ENCODE data around the gene C1QTNF12.

C1QTNF12 gene

DNA sequence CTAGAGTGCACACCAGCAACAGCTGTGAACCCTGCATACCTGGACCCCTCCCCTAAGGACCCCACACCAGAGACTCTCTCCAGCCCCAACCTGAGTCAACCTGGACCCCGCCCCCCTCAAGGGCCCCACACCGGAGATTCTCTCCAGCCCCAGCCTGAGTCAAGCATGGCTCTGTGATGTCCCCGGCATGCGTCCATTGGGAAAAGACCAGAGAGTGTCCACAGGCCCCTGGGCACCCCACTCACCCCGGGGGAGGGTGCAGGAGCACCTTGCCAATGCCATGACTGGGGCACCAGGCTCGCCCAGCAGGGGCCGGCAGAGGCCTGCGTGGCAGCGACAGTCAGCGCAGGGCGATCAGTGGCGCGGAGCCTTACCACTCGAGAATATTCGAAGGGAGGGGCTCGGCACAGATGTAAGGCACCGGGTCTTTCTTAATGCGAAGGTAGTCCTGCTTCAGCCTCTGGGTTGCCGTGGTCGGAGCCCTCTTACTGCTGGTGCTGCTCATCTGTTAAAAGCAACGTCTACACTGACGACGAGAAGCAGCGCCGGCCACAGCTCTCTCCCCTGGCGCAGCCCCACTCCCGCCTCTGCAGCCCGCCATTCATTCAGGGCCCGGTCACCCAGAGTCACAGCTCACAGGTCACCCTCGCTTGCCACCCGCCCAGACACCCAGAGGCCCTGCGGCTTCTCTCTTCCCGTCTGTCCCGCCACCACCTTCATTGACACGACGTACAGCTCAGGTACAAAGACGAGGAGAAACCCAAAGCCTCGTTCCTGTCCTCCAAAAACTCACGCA is 21.2 kb upstream of the C1QTNF12 start:
- Histone ChIP-seq H3K36me3 (ENCODE audit: low read depth) (peaks cover 71% of the 10 kb centered on the region), H3K9me3 (ENCODE audit: severe bottlenecking) (no peaks in the 10 kb centered on the region), H3K4me1 (ENCODE audit: insufficient read depth, poor library complexity, severe bottlenecking) (peaks cover 21% of the 10 kb centered on the region), H3K27me3 (ENCODE audit: insufficient read depth, poor library complexity, severe bottlenecking) (no peaks in the 10 kb centered on the region), H3K27ac (ENCODE audit: poor library complexity, severe bottlenecking) (no peak overlapping the region), H3K4me3 (ENCODE audit: severe bottlenecking) (no peak overlapping the region)
- ATAC-seq (ENCODE audit: low read depth) (no peak), DNase-seq (ENCODE audit: low spot score) (no peak)
- TF ChIP-seq, protein P1, sequence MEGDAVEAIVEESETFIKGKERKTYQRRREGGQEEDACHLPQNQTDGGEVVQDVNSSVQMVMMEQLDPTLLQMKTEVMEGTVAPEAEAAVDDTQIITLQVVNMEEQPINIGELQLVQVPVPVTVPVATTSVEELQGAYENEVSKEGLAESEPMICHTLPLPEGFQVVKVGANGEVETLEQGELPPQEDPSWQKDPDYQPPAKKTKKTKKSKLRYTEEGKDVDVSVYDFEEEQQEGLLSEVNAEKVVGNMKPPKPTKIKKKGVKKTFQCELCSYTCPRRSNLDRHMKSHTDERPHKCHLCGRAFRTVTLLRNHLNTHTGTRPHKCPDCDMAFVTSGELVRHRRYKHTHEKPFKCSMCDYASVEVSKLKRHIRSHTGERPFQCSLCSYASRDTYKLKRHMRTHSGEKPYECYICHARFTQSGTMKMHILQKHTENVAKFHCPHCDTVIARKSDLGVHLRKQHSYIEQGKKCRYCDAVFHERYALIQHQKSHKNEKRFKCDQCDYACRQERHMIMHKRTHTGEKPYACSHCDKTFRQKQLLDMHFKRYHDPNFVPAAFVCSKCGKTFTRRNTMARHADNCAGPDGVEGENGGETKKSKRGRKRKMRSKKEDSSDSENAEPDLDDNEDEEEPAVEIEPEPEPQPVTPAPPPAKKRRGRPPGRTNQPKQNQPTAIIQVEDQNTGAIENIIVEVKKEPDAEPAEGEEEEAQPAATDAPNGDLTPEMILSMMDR (IDR thresholded peaks at IDR 0.05; ENCODE audit: poor library complexity, severe bottlenecking) = no peak

DNA sequence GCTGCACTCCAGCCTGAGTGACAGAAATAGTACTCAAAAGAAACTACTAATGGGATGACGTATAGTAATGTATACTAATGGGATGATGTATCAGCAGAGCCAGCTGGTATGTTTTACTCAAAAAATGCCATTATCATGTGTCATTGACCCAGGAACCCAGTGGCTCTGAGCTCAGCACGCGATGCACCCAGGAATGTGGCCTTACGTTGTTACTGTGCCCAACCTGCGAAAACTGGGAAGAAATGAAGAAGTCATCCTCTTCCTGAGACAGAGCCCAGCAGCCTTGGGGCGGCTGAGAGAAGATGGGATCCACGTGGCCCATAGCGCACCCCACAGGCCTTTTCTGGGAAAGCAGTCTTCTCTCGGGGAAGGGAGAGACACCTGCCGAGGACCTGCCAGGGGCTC is 18.3 kb upstream of the C1QTNF12 start:
- Histone ChIP-seq H3K27ac (ENCODE audit: poor library complexity, severe bottlenecking) (peak overlapping the region; percentile 76), H3K9me3 (ENCODE audit: severe bottlenecking) (no peaks in the 10 kb centered on the region), H3K27me3 (ENCODE audit: insufficient read depth, poor library complexity, severe bottlenecking) (no peaks in the 10 kb centered on the region), H3K4me1 (ENCODE audit: insufficient read depth, poor library complexity, severe bottlenecking) (peaks cover 12% of the 10 kb centered on the region), H3K4me3 (ENCODE audit: severe bottlenecking) (no peak overlapping the region), H3K36me3 (ENCODE audit: low read depth) (peaks cover 88% of the 10 kb centered on the region)
- TF ChIP-seq, protein P1 (IDR thresholded peaks at IDR 0.05; ENCODE audit: poor library complexity, severe bottlenecking) = peak; percentile 38
- DNase-seq (ENCODE audit: low spot score) (peak; percentile 83), ATAC-seq (ENCODE audit: low read depth) (peak; percentile 83)

DNA sequence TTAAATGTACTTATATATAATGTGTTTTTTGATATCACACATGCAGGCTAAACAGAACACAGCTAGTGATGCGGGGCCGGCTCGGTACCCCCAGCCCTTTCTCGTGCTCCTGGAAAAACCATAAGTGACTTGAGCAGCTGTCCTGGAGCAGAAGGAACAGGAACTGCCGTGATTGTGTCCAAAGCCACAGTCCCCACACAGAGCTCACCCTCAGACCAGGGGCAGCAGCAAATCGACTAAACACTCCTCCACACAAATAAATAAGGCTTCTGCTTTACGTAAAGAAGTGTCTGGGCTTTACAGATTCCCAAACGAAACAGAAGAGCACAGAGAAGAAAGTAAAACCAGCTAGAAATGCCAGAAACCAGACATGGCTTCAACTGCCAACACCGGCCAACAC is 17.5 kb upstream of the C1QTNF12 start:
- ATAC-seq (ENCODE audit: low read depth) (no peak), DNase-seq (ENCODE audit: low spot score) (no peak)
- Histone ChIP-seq H3K27ac (ENCODE audit: poor library complexity, severe bottlenecking) (peak overlapping the region; percentile 76), H3K9me3 (ENCODE audit: severe bottlenecking) (no peaks in the 10 kb centered on the region), H3K27me3 (ENCODE audit: insufficient read depth, poor library complexity, severe bottlenecking) (no peaks in the 10 kb centered on the region), H3K4me1 (ENCODE audit: insufficient read depth, poor library complexity, severe bottlenecking) (peaks cover 12% of the 10 kb centered on the region), H3K36me3 (ENCODE audit: low read depth) (peaks cover 90% of the 10 kb centered on the region), H3K4me3 (ENCODE audit: severe bottlenecking) (no peak overlapping the region)
- TF ChIP-seq, protein P1 (IDR thresholded peaks at IDR 0.05; ENCODE audit: poor library complexity, severe bottlenecking) = no peak

GRCh38 chr1:1262758-1263157 is 16.2 kb upstream of the C1QTNF12 start:
- Histone ChIP-seq H3K27ac (ENCODE audit: poor library complexity, severe bottlenecking) (no peak overlapping the region), H3K36me3 (ENCODE audit: low read depth) (peaks cover 83% of the 10 kb centered on the region), H3K27me3 (ENCODE audit: insufficient read depth, poor library complexity, severe bottlenecking) (no peaks in the 10 kb centered on the region), H3K9me3 (ENCODE audit: severe bottlenecking) (no peaks in the 10 kb centered on the region), H3K4me3 (ENCODE audit: severe bottlenecking) (no peak overlapping the region), H3K4me1 (ENCODE audit: insufficient read depth, poor library complexity, severe bottlenecking) (peaks cover 12% of the 10 kb centered on the region)
- TF ChIP-seq, protein P1 (IDR thresholded peaks at IDR 0.05; ENCODE audit: poor library complexity, severe bottlenecking) = no peak
- DNase-seq (ENCODE audit: low spot score) (no peak), ATAC-seq (ENCODE audit: low read depth) (no peak)

DNA sequence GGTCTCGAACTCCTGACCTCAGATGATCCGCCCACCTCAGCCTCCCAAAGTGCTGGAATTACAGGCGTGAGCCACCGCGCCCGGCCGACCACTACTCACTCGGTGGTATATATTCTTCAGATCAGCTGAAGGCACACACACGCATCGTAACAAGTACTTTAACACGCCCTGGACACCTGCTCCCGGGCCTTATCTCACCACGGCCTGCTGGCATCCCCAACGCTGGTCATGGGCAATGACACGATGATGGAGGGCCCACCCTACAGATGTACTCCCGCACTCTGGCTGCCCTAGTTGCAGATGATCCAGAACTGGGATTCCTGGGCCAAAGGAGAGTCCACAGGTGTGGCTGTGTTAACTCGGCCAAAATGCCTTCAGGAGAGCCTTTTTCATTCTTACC is 15.5 kb upstream of the C1QTNF12 start:
- peaks cover 76% of the 10 kb centered on the region for H3K36me3 ChIP-seq (ENCODE audit: low read depth)
- ATAC-seq (ENCODE audit: low read depth) (no peak), DNase-seq (ENCODE audit: low spot score) (no peak)
- no peak overlapping the region for H3K27ac ChIP-seq (ENCODE audit: poor library complexity, severe bottlenecking)
- TF ChIP-seq, protein P1 (IDR thresholded peaks at IDR 0.05; ENCODE audit: poor library complexity, severe bottlenecking) = no peak
- H3K4me1 ChIP-seq (ENCODE audit: insufficient read depth, poor library complexity, severe bottlenecking) = peaks cover 12% of the 10 kb centered on the region
- no peaks in the 10 kb centered on the region for H3K27me3 ChIP-seq (ENCODE audit: insufficient read depth, poor library complexity, severe bottlenecking)
- no peak overlapping the region for H3K4me3 ChIP-seq (ENCODE audit: severe bottlenecking)
- no peaks in the 10 kb centered on the region for H3K9me3 ChIP-seq (ENCODE audit: severe bottlenecking)
